ENCODE results near the gene NDE1. TPM values are rescaled to one million over a fixed set of nuclear protein-coding genes. Genes with fewer than 3 reads are reported as not detected.

The NDE1 gene
- total and polyA plus RNA-seq, 2 of the 4 experiments (the other 2 are of a cell fraction): 22.7 to 29.2 TPM

DNA sequence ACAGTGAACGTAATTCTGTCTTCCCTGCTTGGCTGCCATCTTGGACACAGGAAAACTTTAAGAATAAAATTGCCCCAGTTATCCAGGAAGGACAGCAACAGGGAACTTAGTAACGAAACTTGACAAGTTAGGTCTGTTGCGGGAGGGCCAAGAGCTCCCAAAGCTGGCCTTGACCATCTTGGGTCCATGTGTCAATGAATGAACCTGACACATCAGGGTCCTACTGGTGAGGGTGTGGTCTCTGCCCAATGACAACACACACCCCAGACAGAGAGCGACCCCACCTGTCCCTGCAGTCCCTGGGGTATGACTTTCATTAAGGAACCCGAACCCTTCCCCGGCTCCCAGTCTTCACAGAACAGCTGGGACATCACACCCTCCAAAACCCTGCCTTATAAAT is 96.3 kb downstream of the NDE1 start:
- dilution Hi-C loops (cut with HindIII; ENCODE audit: low sequenced_read_pairs, unreplicated experiment): no loop called here
- POLR2A ChIA-PET (ENCODE audit: unreplicated experiment): no interaction called here

More for the DNA sequence above, 96.3 kb downstream of the NDE1 start:
- no peak for DNase-seq
- H3K79me1 ChIP-seq (ENCODE audit: low read depth in 1 of 2, low read length in 2 of 2): no peaks in the 10 kb centered on the region
- no peak overlapping the region for H2AK9ac ChIP-seq (replicated peaks; ENCODE audit: low read depth, low read length, poor library complexity)
- H3K9me3 ChIP-seq (ENCODE audit: control insufficient read depth, insufficient read depth, low read length): no peaks in the 10 kb centered on the region
- CTCF ChIA-PET: no interaction called here
- no peak overlapping the region for H4K5ac ChIP-seq (ENCODE audit: low read depth, low read length)
- no peak overlapping the region for H4K91ac ChIP-seq (ENCODE audit: insufficient read depth, low read depth, low read length)
- no TSS peak for BruUV-seq (replicated peaks)
- H3K4me2 ChIP-seq (ENCODE audit: low read depth, low read length): no peak overlapping the region
- no peak overlapping the region for H3K56ac ChIP-seq (ENCODE audit: extremely low read depth, insufficient read depth, low read length)
- no peak overlapping the region for H2BK5ac ChIP-seq (ENCODE audit: low read depth, low read length, poor library complexity, severe bottlenecking)
- H3K4ac ChIP-seq (ENCODE audit: low read depth, low read length): no peak overlapping the region
- H2BK20ac ChIP-seq (ENCODE audit: low read depth, low read length): no peak overlapping the region
- intact Hi-C loops (cut with micrococcal nuclease) (no loop called here), in situ Hi-C loops (cut with MboI; ENCODE audit: low sequenced_read_pairs) (no loop called here)
- H4K8ac ChIP-seq (ENCODE audit: low read depth in 2 of 2, low read length in 2 of 2): no peak overlapping the region
- H3K9me1 ChIP-seq (ENCODE audit: insufficient read depth, low read length): no peaks in the 10 kb centered on the region
- H3K4me1 ChIP-seq (ENCODE audit: control insufficient read depth, insufficient read depth, low read length): peaks cover 2% of the 10 kb centered on the region; the same call in 1 of the 2 replicates
- H2BK15ac ChIP-seq (ENCODE audit: low read depth, low read length): no peak overlapping the region
- H4K20me1 ChIP-seq (ENCODE audit: insufficient read depth, low read length): no peaks in the 10 kb centered on the region
- no peak overlapping the region for H3K14ac ChIP-seq (replicated peaks; ENCODE audit: low read depth, low read length)
- H3K27ac ChIP-seq (ENCODE audit: insufficient read depth, low read length): no peak overlapping the region
- no peak overlapping the region for H3K4me3 ChIP-seq (ENCODE audit: insufficient read depth, low read depth, low read length)
- H3K9ac ChIP-seq (ENCODE audit: low read depth, low read length): no peak overlapping the region
- H3K27me3 ChIP-seq (ENCODE audit: control insufficient read depth, insufficient read depth, low read length): no peaks in the 10 kb centered on the region
- no peak overlapping the region for H2AFZ ChIP-seq (replicated peaks; ENCODE audit: low read length, poor library complexity)
- no peak overlapping the region for H3K18ac ChIP-seq (ENCODE audit: low read depth, low read length)
- no peak overlapping the region for H3K23ac ChIP-seq (ENCODE audit: low read depth, low read length)
- H2BK120ac ChIP-seq (ENCODE audit: low read depth, low read length): no peak overlapping the region
- WGBS, 2 experiments (ENCODE audit: extremely low coverage in 2 of 2, insufficient read length in 1 of 2): 90% methylated on average over 3 of the region's 6 CpGs; no CpG with 5 or more reads in 1 of the 2 experiments
- no peaks in the 10 kb centered on the region for H3K36me3 ChIP-seq (ENCODE audit: control insufficient read depth, insufficient read depth, low read length)
- TF ChIP-seq RCOR1 (IDR thresholded peaks at IDR 0.05; ENCODE audit: insufficient replicate concordance, low read length) (no peak), MAZ (IDR thresholded peaks at IDR 0.05; ENCODE audit: borderline replicate concordance, low read depth, low read length) (no peak), RFX5 (IDR thresholded peaks at IDR 0.05; ENCODE audit: low read depth, low read length) (no peak), SMC3 (IDR thresholded peaks at IDR 0.05; ENCODE audit: low read depth, low read length) (no peak), CEBPB (IDR thresholded peaks at IDR 0.05; ENCODE audit: low read depth, low read length) (no peak), RAD21 (IDR thresholded peaks at IDR 0.05; ENCODE audit: low read length) (no peak), POLR2A (IDR thresholded peaks at IDR 0.05; ENCODE audit: low read depth, low read length) (no peak), NFE2L2 (IDR thresholded peaks at IDR 0.05; ENCODE audit: low read depth, low read length) (no peak), MXI1 (IDR thresholded peaks at IDR 0.05; ENCODE audit: borderline replicate concordance, low read depth, low read length) (no peak), BHLHE40 (IDR thresholded peaks at IDR 0.05; ENCODE audit: low read depth, low read length) (no peak), CHD1 (IDR thresholded peaks at IDR 0.05; ENCODE audit: low read depth, low read length) (no peak), FOS (IDR thresholded peaks at IDR 0.05; ENCODE audit: low read depth, low read length) (no peak), MAFK (IDR thresholded peaks at IDR 0.05; ENCODE audit: low read depth, low read length) (no peak)
- TF ChIP-seq, protein P1, sequence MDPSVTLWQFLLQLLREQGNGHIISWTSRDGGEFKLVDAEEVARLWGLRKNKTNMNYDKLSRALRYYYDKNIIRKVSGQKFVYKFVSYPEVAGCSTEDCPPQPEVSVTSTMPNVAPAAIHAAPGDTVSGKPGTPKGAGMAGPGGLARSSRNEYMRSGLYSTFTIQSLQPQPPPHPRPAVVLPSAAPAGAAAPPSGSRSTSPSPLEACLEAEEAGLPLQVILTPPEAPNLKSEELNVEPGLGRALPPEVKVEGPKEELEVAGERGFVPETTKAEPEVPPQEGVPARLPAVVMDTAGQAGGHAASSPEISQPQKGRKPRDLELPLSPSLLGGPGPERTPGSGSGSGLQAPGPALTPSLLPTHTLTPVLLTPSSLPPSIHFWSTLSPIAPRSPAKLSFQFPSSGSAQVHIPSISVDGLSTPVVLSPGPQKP (IDR thresholded peaks at IDR 0.05; ENCODE audit: borderline replicate concordance, low read depth, low read length): no peak
- TF ChIP-seq, protein P2, sequence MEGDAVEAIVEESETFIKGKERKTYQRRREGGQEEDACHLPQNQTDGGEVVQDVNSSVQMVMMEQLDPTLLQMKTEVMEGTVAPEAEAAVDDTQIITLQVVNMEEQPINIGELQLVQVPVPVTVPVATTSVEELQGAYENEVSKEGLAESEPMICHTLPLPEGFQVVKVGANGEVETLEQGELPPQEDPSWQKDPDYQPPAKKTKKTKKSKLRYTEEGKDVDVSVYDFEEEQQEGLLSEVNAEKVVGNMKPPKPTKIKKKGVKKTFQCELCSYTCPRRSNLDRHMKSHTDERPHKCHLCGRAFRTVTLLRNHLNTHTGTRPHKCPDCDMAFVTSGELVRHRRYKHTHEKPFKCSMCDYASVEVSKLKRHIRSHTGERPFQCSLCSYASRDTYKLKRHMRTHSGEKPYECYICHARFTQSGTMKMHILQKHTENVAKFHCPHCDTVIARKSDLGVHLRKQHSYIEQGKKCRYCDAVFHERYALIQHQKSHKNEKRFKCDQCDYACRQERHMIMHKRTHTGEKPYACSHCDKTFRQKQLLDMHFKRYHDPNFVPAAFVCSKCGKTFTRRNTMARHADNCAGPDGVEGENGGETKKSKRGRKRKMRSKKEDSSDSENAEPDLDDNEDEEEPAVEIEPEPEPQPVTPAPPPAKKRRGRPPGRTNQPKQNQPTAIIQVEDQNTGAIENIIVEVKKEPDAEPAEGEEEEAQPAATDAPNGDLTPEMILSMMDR (conservative IDR thresholded peaks at IDR 0.05; ENCODE audit: low read depth, low read length): no peak
- TF ChIP-seq, protein P3, sequence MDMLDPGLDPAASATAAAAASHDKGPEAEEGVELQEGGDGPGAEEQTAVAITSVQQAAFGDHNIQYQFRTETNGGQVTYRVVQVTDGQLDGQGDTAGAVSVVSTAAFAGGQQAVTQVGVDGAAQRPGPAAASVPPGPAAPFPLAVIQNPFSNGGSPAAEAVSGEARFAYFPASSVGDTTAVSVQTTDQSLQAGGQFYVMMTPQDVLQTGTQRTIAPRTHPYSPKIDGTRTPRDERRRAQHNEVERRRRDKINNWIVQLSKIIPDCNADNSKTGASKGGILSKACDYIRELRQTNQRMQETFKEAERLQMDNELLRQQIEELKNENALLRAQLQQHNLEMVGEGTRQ (IDR thresholded peaks at IDR 0.05; ENCODE audit: low read depth, low read length): no peak
- no peak overlapping the region for H2AK5ac ChIP-seq (ENCODE audit: low read depth, low read length)
- no peak for ATAC-seq (ENCODE audit: low read depth)

Data from IMR-90 (cell line).